A549 (cell line): ENCODE results near the gene DLGAP5. TPM values are rescaled to one million over a fixed set of nuclear protein-coding genes. Genes with fewer than 3 reads are reported as not detected.

Experiments used
- ATAC-seq, 2 experiments: fragments of 200-7000 bp in 1 of 2; fragments of >200 bp in 1 of 2; cut with Nextera tagmentation in 1 of 2; cut with Tn5 transposase in 1 of 2; 3 replicates each; pipeline versions ENCODE4 v1.8.0 to v1.9.1; 2018 to 2020; ENCODE audit warnings: mild to moderate bottlenecking in 1 of 2, moderate library complexity in 1 of 2
- CTCF ChIA-PET: fragments of 300-600 bp; sonication (Branson Sonifier 250); formaldehyde crosslinking; extraction: SDS; loops from one replicate; lab custom pipeline; 2021; ENCODE audit warnings: antibody characterized with exemption, inconsistent platforms; lab: Yijun Ruan, JAX
- POLR2A ChIA-PET: fragments of 350-600 bp; formaldehyde crosslinking; extraction: SDS; loops from one replicate; lab custom pipeline; 2021; ENCODE audit warnings: antibody characterized with exemption, inconsistent platforms; lab: Yijun Ruan, JAX
- DNase-seq, 2 experiments: peaks; one replicate each; pipeline versions ENCODE4 v3.0.0 to v3.0.0-alpha.2; 2011 to 2016; ENCODE audit warnings: low read depth in 1 of 2, low spot score in 1 of 2
- FAIRE-seq: peaks from 2 replicates; lab custom pipeline; 2011; peaks lifted over from hg19 to GRCh38; lab: Jason Lieb, UNC
- H3K27ac ChIP-seq, 2 experiments: fragments of >200 bp; sonication (Bioruptor Twin); formaldehyde crosslinking; 3 replicates each; pipeline ENCODE4 v1.5.1; 2016 to 2017
- H3K4me1 ChIP-seq: fragments of >200 bp; sonication (Bioruptor Twin); formaldehyde crosslinking; 3 replicates; pipeline ENCODE4 v1.6.1; 2016
- H3K4me2 ChIP-seq: fragments of >200 bp; sonication (Bioruptor Twin); formaldehyde crosslinking; 3 replicates; pipeline ENCODE4 v1.6.1; 2016
- H3K4me3 ChIP-seq: fragments of >200 bp; sonication (Bioruptor Twin); formaldehyde crosslinking; 3 replicates; pipeline ENCODE4 v1.5.1; 2016
- H3K9me3 ChIP-seq: fragments of >200 bp; sonication (Bioruptor Twin); formaldehyde crosslinking; 3 replicates; pipeline ENCODE4 v1.6.1; 2016
- BHLHE40 ChIP-seq: IDR thresholded peaks from 2 replicates; pipeline ENCODE4 v1.6.1; 2012; ENCODE audit warnings: low read depth, low read length, inconsistent platforms
- CBX2 ChIP-seq: fragments of 200-600 bp; sonication (generic); IDR thresholded peaks from 2 replicates; pipeline ENCODE4 v1.6.1; 2016; ENCODE audit warnings: low read depth, mild to moderate bottlenecking, borderline replicate concordance
- CEBPB ChIP-seq, 2 experiments: fragments of >200 bp in 1 of 2; sonication (Bioruptor Twin) in 1 of 2; formaldehyde crosslinking in 1 of 2; IDR thresholded peaks; 2 replicates each; pipeline ENCODE4 v1.6.1; 2012 to 2016
- FOSB ChIP-seq: fragments of 250-450 bp; sonication (Bioruptor Pico); IDR thresholded peaks from 2 replicates; pipeline ENCODE4 v1.5.0; 2020; ENCODE audit warnings: mild to moderate bottlenecking, moderate library complexity
- FOSL2 ChIP-seq, 2 experiments: fragments of 450-650 bp in 1 of 2; fragments of >200 bp in 1 of 2; sonication (Bioruptor Twin) in 1 of 2; formaldehyde crosslinking; IDR thresholded peaks; 2 replicates each; pipeline versions ENCODE4 v1.5.0 to v1.6.1; 2016 to 2020; ENCODE audit warnings: mild to moderate bottlenecking in 1 of 2, moderate library complexity in 1 of 2
- GATA3 ChIP-seq: IDR thresholded peaks from 2 replicates; pipeline ENCODE4 v1.6.1; 2012; ENCODE audit warnings: borderline replicate concordance
- HEYL ChIP-seq: fragments of 250-450 bp; sonication (Bioruptor Pico); IDR thresholded peaks from 2 replicates; pipeline ENCODE4 v1.8.0; 2021; ENCODE audit warnings: mild to moderate bottlenecking, moderate library complexity
- HOXB5 ChIP-seq: fragments of 250-450 bp; sonication (Bioruptor Pico); IDR thresholded peaks from 2 replicates; pipeline ENCODE4 v1.5.0; 2020; ENCODE audit warnings: mild to moderate bottlenecking, moderate library complexity
- JUN ChIP-seq, 2 experiments: fragments of >200 bp; sonication (Bioruptor Twin); formaldehyde crosslinking; IDR thresholded peaks; 2 replicates in 1 of 2; 3 replicates in 1 of 2; pipeline ENCODE4 v1.6.1; 2016 to 2017
- JUNB ChIP-seq: fragments of >200 bp; sonication (Bioruptor Twin); formaldehyde crosslinking; IDR thresholded peaks from 2 replicates; pipeline ENCODE4 v1.6.1; 2016
- MAFK ChIP-seq: fragments of 450-650 bp; IDR thresholded peaks from 2 replicates; pipeline ENCODE4 v1.6.1; 2014; ENCODE audit not compliant: partially characterized antibody
- MAZ ChIP-seq: fragments of 150-350 bp; IDR thresholded peaks from 2 replicates; pipeline ENCODE4 v1.6.1; 2014; ENCODE audit warnings: antibody characterized with exemption, low read depth, low read length, borderline replicate concordance
- NFE2L2 ChIP-seq: fragments of 150-350 bp; conservative IDR thresholded peaks from 2 replicates; pipeline ENCODE4 v1.6.1; 2014; ENCODE audit warnings: low read length
- POLR2A ChIP-seq: IDR thresholded peaks from 2 replicates; pipeline ENCODE4 v1.6.1; 2012; ENCODE audit warnings: mild to moderate bottlenecking, low read length
- POLR2AphosphoS2 ChIP-seq: conservative IDR thresholded peaks from 2 replicates; pipeline ENCODE4 v1.6.1; 2012; ENCODE audit warnings: low read length, improper control_type of control experiment, inconsistent platforms
- RCOR1 ChIP-seq: fragments of 150-350 bp; IDR thresholded peaks from 2 replicates; pipeline ENCODE4 v1.6.1; 2014; ENCODE audit warnings: antibody characterized with exemption, low read length, low read depth
- SREBF2 ChIP-seq: fragments of 450-650 bp; IDR thresholded peaks from 2 replicates; pipeline ENCODE4 v1.6.1; 2014; ENCODE audit warnings: mild to moderate bottlenecking, moderate library complexity
- ZFP36 ChIP-seq: fragments of 450-650 bp; IDR thresholded peaks from 2 replicates; pipeline ENCODE4 v1.6.1; 2014; ENCODE audit warnings: borderline replicate concordance; ENCODE audit not compliant: partially characterized antibody
- WGBS: methylation state at CpG from one replicate; pipeline ENCODE4 v1.1.6; 2017; ENCODE audit errors: missing lambda C conversion rate; 5-methylcytosine and 5-hydroxymethylcytosine counted together
- polyA plus RNA-seq, 4 experiments: library from polyadenylated mRNA; depleted of rRNA in 3 of 4; stranded (reverse); fragments of >200 nt; fragmentation: RNase III in 1 of 4; extraction: RNeasy Plus Mini Kit Qiagen cat#74134 plus additional on column Dnase treatment in 1 of 4; gene quantifications; 2 replicates in 3 of 4; 3 replicates in 1 of 4; pipeline ENCODE4 v1.2.3, GENCODE V29; 2011 to 2017
- TF ChIP-seq, protein P1 (sequence below): fragments of 200-600 bp; sonication (generic); IDR thresholded peaks from 2 replicates; pipeline ENCODE4 v1.6.1; 2016; ENCODE audit warnings: antibody characterized with exemption, mild to moderate bottlenecking, moderate library complexity
- TF ChIP-seq, protein P2 (sequence below): fragments of >200 bp; sonication (Bioruptor Twin); formaldehyde crosslinking; IDR thresholded peaks from 3 replicates; pipeline ENCODE4 v1.6.1; 2016
- TF ChIP-seq, protein P3 (sequence below): fragments of 450-650 bp; IDR thresholded peaks from 2 replicates; pipeline ENCODE4 v1.6.1; 2014; ENCODE audit warnings: antibody characterized with exemption
- TF ChIP-seq, protein P4 (sequence below): fragments of 250-450 bp; sonication (Bioruptor Pico); IDR thresholded peaks from 2 replicates; pipeline ENCODE4 v1.5.0; 2021; ENCODE audit warnings: mild to moderate bottlenecking, moderate library complexity, borderline replicate concordance
- TF ChIP-seq, protein P5 (sequence below): IDR thresholded peaks from 2 replicates; pipeline ENCODE4 v1.6.1; 2012; ENCODE audit warnings: low read depth, borderline replicate concordance
- TF ChIP-seq, protein P6 (sequence below): fragments of 250-450 bp; sonication (Bioruptor Pico); IDR thresholded peaks from 2 replicates; pipeline ENCODE4 v1.5.0; 2020; ENCODE audit warnings: low read depth, mild to moderate bottlenecking, moderate library complexity
- TF ChIP-seq, protein P7 (sequence below): IDR thresholded peaks from 2 replicates; pipeline ENCODE4 v1.6.1; 2012

Gene DLGAP5
- polyA plus RNA-seq, 2 of the 4 experiments (the other 2 are of a cell fraction), result 46.1 to 46.6 TPM

DNA sequence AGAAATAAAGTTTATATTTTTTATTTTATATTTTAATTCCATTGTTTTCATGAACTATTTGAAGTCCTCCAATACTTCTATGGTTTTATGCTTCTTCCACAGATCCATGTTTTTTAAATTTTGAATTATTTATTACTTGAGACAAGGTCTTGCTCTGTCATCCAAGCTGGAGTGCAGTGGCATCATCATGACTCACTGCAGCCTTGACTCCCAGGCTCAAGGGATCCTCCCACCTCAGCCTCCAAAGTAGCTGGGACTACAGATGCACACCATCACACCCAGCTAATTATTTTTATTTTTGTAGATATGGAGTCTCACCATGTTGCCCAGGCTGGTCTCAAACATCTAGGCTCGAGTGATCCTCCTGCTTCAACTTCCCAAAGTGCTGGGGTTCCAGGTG, 28.8 kb upstream of the DLGAP5 start:
- DNase-seq, result no peak
- Histone ChIP-seq H3K4me2 (no peak overlapping the region), H3K27ac (no peak overlapping the region), H3K4me3 (no peak overlapping the region), H3K4me1 (no peaks in the 10 kb centered on the region), H3K9me3 (no peaks in the 10 kb centered on the region)
- no peak for FAIRE-seq
- 58% methylated on average over 1 of the region's 1 CpG for WGBS
- CTCF ChIA-PET, result no interaction called here
- no peak for ATAC-seq
- POLR2A ChIA-PET, result no interaction called here
- no peak for TF ChIP-seq POLR2AphosphoS2
- no peak for TF ChIP-seq RCOR1
- TF ChIP-seq ZFP36, result no peak
- TF ChIP-seq GATA3, result no peak
- no peak for TF ChIP-seq HOXB5 (CRISPR knock-in tag)
- TF ChIP-seq, protein P1, sequence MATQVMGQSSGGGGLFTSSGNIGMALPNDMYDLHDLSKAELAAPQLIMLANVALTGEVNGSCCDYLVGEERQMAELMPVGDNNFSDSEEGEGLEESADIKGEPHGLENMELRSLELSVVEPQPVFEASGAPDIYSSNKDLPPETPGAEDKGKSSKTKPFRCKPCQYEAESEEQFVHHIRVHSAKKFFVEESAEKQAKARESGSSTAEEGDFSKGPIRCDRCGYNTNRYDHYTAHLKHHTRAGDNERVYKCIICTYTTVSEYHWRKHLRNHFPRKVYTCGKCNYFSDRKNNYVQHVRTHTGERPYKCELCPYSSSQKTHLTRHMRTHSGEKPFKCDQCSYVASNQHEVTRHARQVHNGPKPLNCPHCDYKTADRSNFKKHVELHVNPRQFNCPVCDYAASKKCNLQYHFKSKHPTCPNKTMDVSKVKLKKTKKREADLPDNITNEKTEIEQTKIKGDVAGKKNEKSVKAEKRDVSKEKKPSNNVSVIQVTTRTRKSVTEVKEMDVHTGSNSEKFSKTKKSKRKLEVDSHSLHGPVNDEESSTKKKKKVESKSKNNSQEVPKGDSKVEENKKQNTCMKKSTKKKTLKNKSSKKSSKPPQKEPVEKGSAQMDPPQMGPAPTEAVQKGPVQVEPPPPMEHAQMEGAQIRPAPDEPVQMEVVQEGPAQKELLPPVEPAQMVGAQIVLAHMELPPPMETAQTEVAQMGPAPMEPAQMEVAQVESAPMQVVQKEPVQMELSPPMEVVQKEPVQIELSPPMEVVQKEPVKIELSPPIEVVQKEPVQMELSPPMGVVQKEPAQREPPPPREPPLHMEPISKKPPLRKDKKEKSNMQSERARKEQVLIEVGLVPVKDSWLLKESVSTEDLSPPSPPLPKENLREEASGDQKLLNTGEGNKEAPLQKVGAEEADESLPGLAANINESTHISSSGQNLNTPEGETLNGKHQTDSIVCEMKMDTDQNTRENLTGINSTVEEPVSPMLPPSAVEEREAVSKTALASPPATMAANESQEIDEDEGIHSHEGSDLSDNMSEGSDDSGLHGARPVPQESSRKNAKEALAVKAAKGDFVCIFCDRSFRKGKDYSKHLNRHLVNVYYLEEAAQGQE, result no peak
- TF ChIP-seq POLR2A, result no peak
- no peak for TF ChIP-seq JUN (IDR thresholded peaks at IDR 0.05)
- TF ChIP-seq JUNB, result no peak
- TF ChIP-seq, protein P2, sequence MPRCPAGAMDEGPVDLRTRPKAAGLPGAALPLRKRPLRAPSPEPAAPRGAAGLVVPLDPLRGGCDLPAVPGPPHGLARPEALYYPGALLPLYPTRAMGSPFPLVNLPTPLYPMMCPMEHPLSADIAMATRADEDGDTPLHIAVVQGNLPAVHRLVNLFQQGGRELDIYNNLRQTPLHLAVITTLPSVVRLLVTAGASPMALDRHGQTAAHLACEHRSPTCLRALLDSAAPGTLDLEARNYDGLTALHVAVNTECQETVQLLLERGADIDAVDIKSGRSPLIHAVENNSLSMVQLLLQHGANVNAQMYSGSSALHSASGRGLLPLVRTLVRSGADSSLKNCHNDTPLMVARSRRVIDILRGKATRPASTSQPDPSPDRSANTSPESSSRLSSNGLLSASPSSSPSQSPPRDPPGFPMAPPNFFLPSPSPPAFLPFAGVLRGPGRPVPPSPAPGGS, result no peak
- TF ChIP-seq, protein P3, sequence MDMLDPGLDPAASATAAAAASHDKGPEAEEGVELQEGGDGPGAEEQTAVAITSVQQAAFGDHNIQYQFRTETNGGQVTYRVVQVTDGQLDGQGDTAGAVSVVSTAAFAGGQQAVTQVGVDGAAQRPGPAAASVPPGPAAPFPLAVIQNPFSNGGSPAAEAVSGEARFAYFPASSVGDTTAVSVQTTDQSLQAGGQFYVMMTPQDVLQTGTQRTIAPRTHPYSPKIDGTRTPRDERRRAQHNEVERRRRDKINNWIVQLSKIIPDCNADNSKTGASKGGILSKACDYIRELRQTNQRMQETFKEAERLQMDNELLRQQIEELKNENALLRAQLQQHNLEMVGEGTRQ, result no peak

DNA sequence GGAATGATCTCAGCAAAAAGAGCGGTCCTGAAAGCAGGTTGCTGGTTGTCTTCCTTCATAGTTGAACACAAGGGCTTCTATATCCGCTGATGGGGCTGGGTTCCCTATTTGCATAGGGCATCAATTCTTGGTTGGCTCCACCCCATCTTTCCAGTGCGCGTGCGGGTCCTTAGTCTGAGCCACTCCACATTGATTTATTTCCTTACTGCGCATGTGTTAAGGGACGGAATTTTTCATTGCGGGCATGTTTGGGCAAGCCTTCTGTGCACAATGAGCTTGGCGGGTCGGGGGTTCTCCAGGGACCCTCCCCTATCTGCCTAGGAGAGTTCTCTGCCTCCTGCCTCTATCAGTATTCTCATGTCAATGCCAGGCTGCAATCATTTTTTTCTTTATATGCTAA, 21.2 kb upstream of the DLGAP5 start:
- no peaks in the 10 kb centered on the region for H3K4me1 ChIP-seq
- H3K4me3 ChIP-seq, result no peak overlapping the region
- no peak overlapping the region for H3K4me2 ChIP-seq
- no peaks in the 10 kb centered on the region for H3K9me3 ChIP-seq
- H3K27ac ChIP-seq, result no peak overlapping the region
- FAIRE-seq, result no peak
- ATAC-seq, result peak in 1 of 2 experiments; percentile 32; a peak in 3 of 6 replicates
- TF ChIP-seq MAFK (peak; percentile 1), HEYL (CRISPR knock-in tag) (no peak)
- ChIA-PET CTCF (interaction anchor here (0.9 to 3.6 kb wide), 18 partner anchors 10 to 1262 kb away, joined by 3 to 20 read pairs (median 4); partner anchors contain the start of gene FBXO34), POLR2A (no interaction called here)
- WGBS, result 71% methylated on average over 10 of the region's 10 CpGs
- DNase-seq, result no peak

DNA sequence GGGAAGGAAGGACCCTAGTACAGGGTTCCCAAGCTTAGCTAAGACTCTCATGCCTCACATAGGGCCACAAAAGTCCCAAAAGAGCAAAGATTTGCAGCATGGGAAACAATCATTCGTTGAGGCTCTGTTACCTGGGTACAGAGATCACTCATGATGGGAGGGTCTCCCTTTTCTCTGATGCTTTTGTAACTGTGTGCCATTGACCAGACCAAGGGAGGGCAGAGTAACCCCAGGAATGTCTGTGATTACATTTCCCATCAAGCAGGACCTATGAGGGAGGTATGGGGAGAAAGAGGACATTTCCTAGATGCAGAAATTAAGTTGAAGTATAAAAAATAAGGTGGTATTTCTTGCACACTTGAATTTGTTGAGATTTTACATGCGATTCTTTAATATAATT, 16.4 kb upstream of the DLGAP5 start:
- no peak overlapping the region for H3K4me2 ChIP-seq
- ChIA-PET CTCF (interaction anchor here (1.2 to 1.6 kb wide), 2 partner anchors 25 to 146 kb away, joined by 4 to 5 read pairs; no protein-coding TSS in a partner anchor), POLR2A (no interaction called here)
- H3K4me1 ChIP-seq, result no peaks in the 10 kb centered on the region
- 56% methylated on average over 2 of the region's 2 CpGs for WGBS
- no peak for DNase-seq
- no peak overlapping the region for H3K4me3 ChIP-seq
- peak in 1 of 2 experiments; percentile 38; a peak in 1 of 6 replicates for ATAC-seq
- FAIRE-seq, result no peak
- H3K9me3 ChIP-seq, result no peaks in the 10 kb centered on the region
- no peak overlapping the region for H3K27ac ChIP-seq
- TF ChIP-seq, protein P4, sequence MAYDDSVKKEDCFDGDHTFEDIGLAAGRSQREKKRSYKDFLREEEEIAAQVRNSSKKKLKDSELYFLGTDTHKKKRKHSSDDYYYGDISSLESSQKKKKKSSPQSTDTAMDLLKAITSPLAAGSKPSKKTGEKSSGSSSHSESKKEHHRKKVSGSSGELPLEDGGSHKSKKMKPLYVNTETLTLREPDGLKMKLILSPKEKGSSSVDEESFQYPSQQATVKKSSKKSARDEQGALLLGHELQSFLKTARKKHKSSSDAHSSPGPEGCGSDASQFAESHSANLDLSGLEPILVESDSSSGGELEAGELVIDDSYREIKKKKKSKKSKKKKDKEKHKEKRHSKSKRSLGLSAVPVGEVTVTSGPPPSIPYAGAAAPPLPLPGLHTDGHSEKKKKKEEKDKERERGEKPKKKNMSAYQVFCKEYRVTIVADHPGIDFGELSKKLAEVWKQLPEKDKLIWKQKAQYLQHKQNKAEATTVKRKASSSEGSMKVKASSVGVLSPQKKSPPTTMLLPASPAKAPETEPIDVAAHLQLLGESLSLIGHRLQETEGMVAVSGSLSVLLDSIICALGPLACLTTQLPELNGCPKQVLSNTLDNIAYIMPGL (CRISPR knock-in tag), result no peak
- TF ChIP-seq FOSL2 (IDR thresholded peaks at IDR 0.05) (no peak), FOSL2 (CRISPR knock-in tag; IDR thresholded peaks at IDR 0.05) (no peak), POLR2A (no peak), BHLHE40 (no peak), SREBF2 (no peak), CBX2 (no peak), NFE2L2 (no peak), HEYL (CRISPR knock-in tag) (no peak), MAZ (no peak), FOSB (CRISPR knock-in tag) (no peak), CEBPB (IDR thresholded peaks at IDR 0.05) (no peak)
- TF ChIP-seq, protein P5, sequence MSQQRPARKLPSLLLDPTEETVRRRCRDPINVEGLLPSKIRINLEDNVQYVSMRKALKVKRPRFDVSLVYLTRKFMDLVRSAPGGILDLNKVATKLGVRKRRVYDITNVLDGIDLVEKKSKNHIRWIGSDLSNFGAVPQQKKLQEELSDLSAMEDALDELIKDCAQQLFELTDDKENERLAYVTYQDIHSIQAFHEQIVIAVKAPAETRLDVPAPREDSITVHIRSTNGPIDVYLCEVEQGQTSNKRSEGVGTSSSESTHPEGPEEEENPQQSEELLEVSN, result no peak
- TF ChIP-seq, protein P6, sequence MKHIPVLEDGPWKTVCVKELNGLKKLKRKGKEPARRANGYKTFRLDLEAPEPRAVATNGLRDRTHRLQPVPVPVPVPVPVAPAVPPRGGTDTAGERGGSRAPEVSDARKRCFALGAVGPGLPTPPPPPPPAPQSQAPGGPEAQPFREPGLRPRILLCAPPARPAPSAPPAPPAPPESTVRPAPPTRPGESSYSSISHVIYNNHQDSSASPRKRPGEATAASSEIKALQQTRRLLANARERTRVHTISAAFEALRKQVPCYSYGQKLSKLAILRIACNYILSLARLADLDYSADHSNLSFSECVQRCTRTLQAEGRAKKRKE (CRISPR knock-in tag), result no peak
- TF ChIP-seq, protein P7, sequence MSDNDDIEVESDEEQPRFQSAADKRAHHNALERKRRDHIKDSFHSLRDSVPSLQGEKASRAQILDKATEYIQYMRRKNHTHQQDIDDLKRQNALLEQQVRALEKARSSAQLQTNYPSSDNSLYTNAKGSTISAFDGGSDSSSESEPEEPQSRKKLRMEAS, result no peak
